Karpas-422 (cell line): ENCODE measurements around the gene VAC14. TPM values are rescaled to one million over a fixed set of nuclear protein-coding genes. Genes with fewer than 3 reads are reported as not detected.

Source experiments
- DNase-seq: peaks from one replicate; pipeline ENCODE4 v3.0.0-alpha.2; 2015
- H2AFZ ChIP-seq: fragments of 200-600 bp; sonication (generic); 2 replicates; pipeline ENCODE4 v1.6.1; 2014; ENCODE audit warnings: antibody characterized with exemption, low read length, mixed read lengths
- H3K27ac ChIP-seq: fragments of 200-600 bp; sonication (generic); 2 replicates; pipeline ENCODE4 v1.5.1; 2014; ENCODE audit warnings: mild to moderate bottlenecking, low read length, moderate library complexity
- H3K27me3 ChIP-seq: fragments of 200-600 bp; sonication (generic); 2 replicates; pipeline ENCODE4 v1.6.1; 2014; ENCODE audit warnings: low read length, mixed read lengths
- H3K36me3 ChIP-seq: fragments of 200-600 bp; sonication (generic); 2 replicates; pipeline ENCODE4 v1.6.1; 2014; ENCODE audit warnings: low read length, mixed read lengths; ENCODE audit not compliant: insufficient read depth
- H3K4me1 ChIP-seq: fragments of 200-600 bp; sonication (generic); 2 replicates; pipeline ENCODE4 v1.6.1; 2014; ENCODE audit warnings: mild to moderate bottlenecking, low read length, mixed read lengths
- H3K4me2 ChIP-seq: fragments of 200-600 bp; sonication (generic); 2 replicates; pipeline ENCODE4 v1.6.1; 2014; ENCODE audit warnings: low read length, low read depth, mild to moderate bottlenecking; ENCODE audit not compliant: poor library complexity, severe bottlenecking
- H3K4me3 ChIP-seq: fragments of 200-600 bp; sonication (generic); 2 replicates; pipeline ENCODE4 v1.5.1; 2014; ENCODE audit warnings: mild to moderate bottlenecking, antibody characterized with exemption, low read length, mixed read lengths
- H3K79me2 ChIP-seq: fragments of 200-600 bp; sonication (generic); 2 replicates; pipeline ENCODE4 v1.6.1; 2014; ENCODE audit warnings: mild to moderate bottlenecking, low read length, mixed read lengths
- H3K9ac ChIP-seq: fragments of 200-600 bp; sonication (generic); 2 replicates; pipeline ENCODE4 v1.6.0; 2014; ENCODE audit warnings: low read length
- H3K9me2 ChIP-seq: fragments of 200-600 bp; sonication (generic), shearing (Covaris generic); replicated peaks from 2 replicates; pipeline ENCODE4 v1.6.0; 2014; ENCODE audit warnings: mild to moderate bottlenecking, low read length, moderate library complexity; ENCODE audit not compliant: insufficient read depth
- H3K9me3 ChIP-seq: fragments of 300-700, 200-600 bp; sonication (generic); 2 replicates; pipeline ENCODE4 v1.6.1; 2014; ENCODE audit warnings: low read length, mixed read lengths
- H4K20me1 ChIP-seq: fragments of 200-600 bp; sonication (generic); 2 replicates; pipeline ENCODE4 v1.6.1; 2014; ENCODE audit warnings: mild to moderate bottlenecking, antibody characterized with exemption, low read length, low read depth; ENCODE audit not compliant: insufficient read depth
- total RNA-seq: library from RNA; depleted of rRNA; stranded (reverse); fragments of >200 nt; shearing (Covaris generic); gene quantifications from 2 replicates; pipeline ENCODE4 v1.2.3, GENCODE V29; 2014; ENCODE audit warnings: low replicate concordance

The VAC14 gene
- total RNA-seq, 1 experiment from 2014 or later: 39.1 TPM

- Histone ChIP-seq H2AFZ (no peak overlapping the region), H3K79me2 (peaks cover 10% of the 10 kb centered on the region), H3K9me2 (no peaks in the 10 kb centered on the region), H3K9ac (no peak overlapping the region), H3K36me3 (no peaks in the 10 kb centered on the region), H3K4me2 (no peak overlapping the region), H3K27me3 (no peaks in the 10 kb centered on the region; the same call in 1 of the 2 replicates), H3K4me1 (peaks cover 17% of the 10 kb centered on the region), H3K27ac (no peak overlapping the region), H4K20me1 (no peaks in the 10 kb centered on the region), H3K4me3 (no peak overlapping the region), H3K9me3 (no peaks in the 10 kb centered on the region)
- no peak for DNase-seq
Observed at GRCh38 chr16:70804734-70805169, 3.8 kb upstream of the VAC14 start.

- no peaks in the 10 kb centered on the region for H3K36me3 ChIP-seq
- peaks cover 15% of the 10 kb centered on the region for H3K79me2 ChIP-seq
- no peak overlapping the region for H2AFZ ChIP-seq
- H3K4me2 ChIP-seq: no peak overlapping the region
- H3K9me2 ChIP-seq: no peaks in the 10 kb centered on the region
- no peak overlapping the region for H3K4me3 ChIP-seq
- H4K20me1 ChIP-seq: no peaks in the 10 kb centered on the region
- H3K4me1 ChIP-seq: peaks cover 23% of the 10 kb centered on the region
- no peak overlapping the region for H3K9ac ChIP-seq
- no peak overlapping the region for H3K27ac ChIP-seq
- no peaks in the 10 kb centered on the region; the same call in 1 of the 2 replicates for H3K27me3 ChIP-seq
- no peaks in the 10 kb centered on the region for H3K9me3 ChIP-seq
- DNase-seq: no peak
Observed at GRCh38 chr16:70804153-70804733, 3.3 kb upstream of the VAC14 start.

- no peak overlapping the region for H3K4me2 ChIP-seq
- DNase-seq: no peak
- no peaks in the 10 kb centered on the region for H4K20me1 ChIP-seq
- no peak overlapping the region for H3K27ac ChIP-seq
- H3K4me3 ChIP-seq: no peak overlapping the region
- peaks cover 32% of the 10 kb centered on the region for H3K4me1 ChIP-seq
- no peak overlapping the region for H2AFZ ChIP-seq
- no peaks in the 10 kb centered on the region; the same call in 1 of the 2 replicates for H3K27me3 ChIP-seq
- peaks cover 24% of the 10 kb centered on the region for H3K79me2 ChIP-seq
- H3K36me3 ChIP-seq: no peaks in the 10 kb centered on the region; the same call in 1 of the 2 replicates
- H3K9me2 ChIP-seq: no peaks in the 10 kb centered on the region
- no peak overlapping the region for H3K9ac ChIP-seq
- H3K9me3 ChIP-seq: no peaks in the 10 kb centered on the region
Observed at GRCh38 chr16:70803319-70803718, 2.4 kb upstream of the VAC14 start.

- Histone ChIP-seq H3K79me2 (peaks cover 41% of the 10 kb centered on the region), H2AFZ (peak overlapping the region; percentile 22), H3K9me3 (no peaks in the 10 kb centered on the region), H3K4me2 (peak overlapping the region; percentile 82), H3K9me2 (no peaks in the 10 kb centered on the region), H3K4me3 (peak overlapping the region; percentile 77; the same call in 1 of the 2 replicates), H3K36me3 (peaks cover 5% of the 10 kb centered on the region; the same call in 1 of the 2 replicates), H3K9ac (no peak overlapping the region), H3K27ac (no peak overlapping the region), H3K4me1 (peaks cover 40% of the 10 kb centered on the region), H4K20me1 (no peaks in the 10 kb centered on the region), H3K27me3 (no peaks in the 10 kb centered on the region; the same call in 1 of the 2 replicates)
- DNase-seq: peak; percentile 19
Observed at GRCh38 chr16:70801611-70802010, 653 bp upstream of the VAC14 start.

- Histone ChIP-seq H3K4me3 (peak overlapping the region; percentile 77), H3K27ac (peak overlapping the region; percentile 1; the same call in 1 of the 2 replicates), H3K27me3 (no peaks in the 10 kb centered on the region; the same call in 1 of the 2 replicates), H4K20me1 (no peaks in the 10 kb centered on the region), H3K4me2 (peak overlapping the region; percentile 82), H2AFZ (peak overlapping the region; percentile 44; the same call in 1 of the 2 replicates), H3K4me1 (peaks cover 50% of the 10 kb centered on the region), H3K9me2 (no peaks in the 10 kb centered on the region), H3K36me3 (peaks cover 5% of the 10 kb centered on the region; the same call in 1 of the 2 replicates), H3K9ac (peak overlapping the region; percentile 74), H3K79me2 (peaks cover 54% of the 10 kb centered on the region), H3K9me3 (no peaks in the 10 kb centered on the region)
- DNase-seq: peak; percentile 68
Observed at GRCh38 chr16:70800311-70800710, 647 bp downstream of the VAC14 start.

- peak overlapping the region; percentile 51; the same call in 1 of the 2 replicates for H3K4me3 ChIP-seq
- peaks cover 5% of the 10 kb centered on the region; the same call in 1 of the 2 replicates for H3K36me3 ChIP-seq
- no peaks in the 10 kb centered on the region for H3K9me2 ChIP-seq
- no peaks in the 10 kb centered on the region for H3K9me3 ChIP-seq
- peak; percentile 51 for DNase-seq
- H3K79me2 ChIP-seq: peaks cover 94% of the 10 kb centered on the region
- H3K4me2 ChIP-seq: peak overlapping the region; percentile 78
- no peaks in the 10 kb centered on the region for H4K20me1 ChIP-seq
- peak overlapping the region; percentile 66 for H3K27ac ChIP-seq
- no peak overlapping the region for H2AFZ ChIP-seq
- H3K9ac ChIP-seq: peak overlapping the region; percentile 57
- no peaks in the 10 kb centered on the region for H3K27me3 ChIP-seq
- H3K4me1 ChIP-seq: peaks cover 79% of the 10 kb centered on the region
Observed at GRCh38 chr16:70796301-70796700, 4.7 kb downstream of the VAC14 start.

GRCh38 chr16:70795296-70795912, 5.6 kb downstream of the VAC14 start:
- Histone ChIP-seq H3K27ac (peak overlapping the region; percentile 66), H3K9ac (peak overlapping the region; percentile 57), H3K4me1 (peaks cover 77% of the 10 kb centered on the region), H4K20me1 (no peaks in the 10 kb centered on the region), H3K4me2 (peak overlapping the region; percentile 78), H3K9me3 (no peaks in the 10 kb centered on the region), H3K79me2 (peaks cover 100% of the 10 kb centered on the region), H3K4me3 (peak overlapping the region; percentile 51), H3K9me2 (no peaks in the 10 kb centered on the region), H3K36me3 (peaks cover 5% of the 10 kb centered on the region; the same call in 1 of the 2 replicates), H2AFZ (no peak overlapping the region), H3K27me3 (no peaks in the 10 kb centered on the region)
- DNase-seq: peak; percentile 58

GRCh38 chr16:70793851-70794502, 7.0 kb downstream of the VAC14 start:
- H3K27me3 ChIP-seq: no peaks in the 10 kb centered on the region
- H3K36me3 ChIP-seq: peaks cover 5% of the 10 kb centered on the region; the same call in 1 of the 2 replicates
- no peak overlapping the region for H2AFZ ChIP-seq
- H3K4me3 ChIP-seq: peak overlapping the region; percentile 54
- H3K4me2 ChIP-seq: peak overlapping the region; percentile 78
- peaks cover 6% of the 10 kb centered on the region; the same call in 1 of the 2 replicates for H4K20me1 ChIP-seq
- H3K9me2 ChIP-seq: no peaks in the 10 kb centered on the region
- H3K4me1 ChIP-seq: peaks cover 65% of the 10 kb centered on the region
- no peaks in the 10 kb centered on the region for H3K9me3 ChIP-seq
- peak overlapping the region; percentile 54 for H3K9ac ChIP-seq
- H3K79me2 ChIP-seq: peaks cover 100% of the 10 kb centered on the region
- peak overlapping the region; percentile 66 for H3K27ac ChIP-seq
- peak; percentile 60 for DNase-seq
